ENCODE measurements around the gene FAM236B.
"Not testable (repeated sequence)": the region's sequence is repeated elsewhere in the genome, so short reads cannot be mapped to it uniquely, and the experiment has no call there.

DNA sequence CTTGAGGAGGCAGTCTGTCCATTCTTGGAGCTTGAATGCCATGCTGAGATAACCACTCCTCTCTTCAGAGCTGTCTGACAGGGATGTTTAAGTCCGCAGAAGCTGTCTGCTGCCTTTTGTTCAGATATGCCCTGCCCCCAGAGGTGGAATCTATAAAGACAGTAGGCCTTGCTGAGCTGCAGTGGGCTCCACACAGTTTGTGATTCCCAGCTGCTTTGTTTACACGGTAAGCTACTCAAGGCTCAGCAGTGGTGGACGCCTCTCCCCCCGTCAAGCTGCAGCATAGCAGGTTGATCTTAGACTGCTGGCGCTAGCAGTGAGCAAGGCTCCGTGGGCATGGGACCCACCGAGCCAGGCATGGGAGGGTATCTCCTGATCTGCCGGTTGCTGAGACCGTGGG is 22.0 kb downstream of the FAM236B start:
- not testable (repeated sequence) for TF ChIP-seq POLR2A (IDR thresholded peaks at IDR 0.05; ENCODE audit: low read depth, low read length); POLR2AphosphoS5 (IDR thresholded peaks at IDR 0.05; ENCODE audit: insufficient read depth, low read depth, low read length); JUN (IDR thresholded peaks at IDR 0.05; ENCODE audit: borderline replicate concordance, insufficient read depth, insufficient read length, low read depth); MYC (IDR thresholded peaks at IDR 0.05; ENCODE audit: low read depth, low read length); EZH2 (IDR thresholded peaks at IDR 0.05; ENCODE audit: borderline replicate concordance, low read depth, low read length, severe bottlenecking); GATA2 (IDR thresholded peaks at IDR 0.05; ENCODE audit: insufficient read depth, insufficient read length, low read depth, low read length); FOS (IDR thresholded peaks at IDR 0.05; ENCODE audit: borderline replicate concordance, insufficient read depth, low read length)
- TF ChIP-seq, protein P1, sequence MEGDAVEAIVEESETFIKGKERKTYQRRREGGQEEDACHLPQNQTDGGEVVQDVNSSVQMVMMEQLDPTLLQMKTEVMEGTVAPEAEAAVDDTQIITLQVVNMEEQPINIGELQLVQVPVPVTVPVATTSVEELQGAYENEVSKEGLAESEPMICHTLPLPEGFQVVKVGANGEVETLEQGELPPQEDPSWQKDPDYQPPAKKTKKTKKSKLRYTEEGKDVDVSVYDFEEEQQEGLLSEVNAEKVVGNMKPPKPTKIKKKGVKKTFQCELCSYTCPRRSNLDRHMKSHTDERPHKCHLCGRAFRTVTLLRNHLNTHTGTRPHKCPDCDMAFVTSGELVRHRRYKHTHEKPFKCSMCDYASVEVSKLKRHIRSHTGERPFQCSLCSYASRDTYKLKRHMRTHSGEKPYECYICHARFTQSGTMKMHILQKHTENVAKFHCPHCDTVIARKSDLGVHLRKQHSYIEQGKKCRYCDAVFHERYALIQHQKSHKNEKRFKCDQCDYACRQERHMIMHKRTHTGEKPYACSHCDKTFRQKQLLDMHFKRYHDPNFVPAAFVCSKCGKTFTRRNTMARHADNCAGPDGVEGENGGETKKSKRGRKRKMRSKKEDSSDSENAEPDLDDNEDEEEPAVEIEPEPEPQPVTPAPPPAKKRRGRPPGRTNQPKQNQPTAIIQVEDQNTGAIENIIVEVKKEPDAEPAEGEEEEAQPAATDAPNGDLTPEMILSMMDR (IDR thresholded peaks at IDR 0.05; ENCODE audit: extremely low read depth in 1 of 2, insufficient read depth in 1 of 2, low read depth in 1 of 2, low read length in 2 of 2): not testable (repeated sequence)
- TF ChIP-seq, protein P2, sequence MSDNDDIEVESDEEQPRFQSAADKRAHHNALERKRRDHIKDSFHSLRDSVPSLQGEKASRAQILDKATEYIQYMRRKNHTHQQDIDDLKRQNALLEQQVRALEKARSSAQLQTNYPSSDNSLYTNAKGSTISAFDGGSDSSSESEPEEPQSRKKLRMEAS (IDR thresholded peaks at IDR 0.05; ENCODE audit: insufficient read depth, insufficient read length): not testable (repeated sequence)
